Nephron progenitor cell (in vitro differentiated cells): ENCODE results near the gene YBX2.

Experiments used
- DNase-seq: peaks from one replicate; pipeline ENCODE4 v3.0.0; 2021
- H3K27ac Mint-ChIP-seq: 2 replicates; pipeline ENCODE4 v1.8.0; 2021; ENCODE audit warnings: mild to moderate bottlenecking, moderate library complexity, mixed read lengths
- H3K27me3 Mint-ChIP-seq: 2 replicates; pipeline ENCODE4 v1.8.0; 2021; ENCODE audit warnings: mild to moderate bottlenecking, low read depth, mixed read lengths; ENCODE audit not compliant: poor library complexity
- H3K36me3 Mint-ChIP-seq: 2 replicates; pipeline ENCODE4 v1.8.0; 2021; ENCODE audit warnings: low read depth, mixed read lengths
- H3K4me1 Mint-ChIP-seq: 2 replicates; pipeline ENCODE4 v1.8.0; 2021; ENCODE audit warnings: mixed read lengths
- H3K4me3 Mint-ChIP-seq: 2 replicates; pipeline ENCODE4 v1.8.0; 2021; ENCODE audit warnings: mild to moderate bottlenecking, moderate library complexity, mixed read lengths
- H3K9me3 Mint-ChIP-seq: 2 replicates; pipeline ENCODE4 v1.8.0; 2021; ENCODE audit warnings: mild to moderate bottlenecking, moderate library complexity, mixed read lengths
- CTCF ChIP-seq: fragments of 200-600 bp; sonication (generic); IDR thresholded peaks from 2 replicates; pipeline ENCODE4 v1.5.0; 2021; ENCODE audit warnings: antibody characterized with exemption

YBX2 gene

GRCh38 chr17:7263801-7264078 is 30.7 kb downstream of the YBX2 start:
- Mint-ChIP-seq H3K4me3 (peak overlapping the region; percentile 85), H3K9me3 (no peaks in the 10 kb centered on the region), H3K4me1 (peaks cover 31% of the 10 kb centered on the region), H3K36me3 (peaks cover 14% of the 10 kb centered on the region), H3K27ac (no peak overlapping the region), H3K27me3 (peaks cover 85% of the 10 kb centered on the region)
- DNase-seq: no peak
- no peak for TF ChIP-seq CTCF

- peak; percentile 61 for DNase-seq
- H3K27ac Mint-ChIP-seq: no peak overlapping the region
- no peak for TF ChIP-seq CTCF
- H3K9me3 Mint-ChIP-seq: no peaks in the 10 kb centered on the region
- H3K27me3 Mint-ChIP-seq: peaks cover 88% of the 10 kb centered on the region
- peaks cover 26% of the 10 kb centered on the region for H3K4me1 Mint-ChIP-seq
- H3K4me3 Mint-ChIP-seq: peak overlapping the region; percentile 85
- peaks cover 19% of the 10 kb centered on the region for H3K36me3 Mint-ChIP-seq
These were observed 31.3 kb downstream of the YBX2 start for GRCh38 chr17:7262935-7263800.

GRCh38 chr17:7262192-7262934 is 32.1 kb downstream of the YBX2 start, which contains the start of gene CLDN7:
CLDN7 (minus strand) TSS chr17:7262478; CDS start chr17:7262043, 435 bp downstream.
- peaks cover 26% of the 10 kb centered on the region for H3K4me1 Mint-ChIP-seq
- peaks cover 82% of the 10 kb centered on the region for H3K27me3 Mint-ChIP-seq
- peak; percentile 22 for DNase-seq
- peak within 1 kb of the TSS; percentile 85 for H3K4me3 Mint-ChIP-seq
- no peaks in the 10 kb centered on the region for H3K9me3 Mint-ChIP-seq
- H3K27ac Mint-ChIP-seq: no peak within 1 kb of the TSS
- peaks cover 23% of the 10 kb centered on the region for H3K36me3 Mint-ChIP-seq
- TF ChIP-seq CTCF: no peak

GRCh38 chr17:7261379-7262191 is 32.9 kb downstream of the YBX2 start:
- Mint-ChIP-seq H3K36me3 (peaks cover 30% of the 10 kb centered on the region), H3K4me1 (peaks cover 22% of the 10 kb centered on the region), H3K27me3 (peaks cover 74% of the 10 kb centered on the region), H3K27ac (no peak overlapping the region), H3K9me3 (no peaks in the 10 kb centered on the region), H3K4me3 (peak overlapping the region; percentile 70)
- DNase-seq: peak; percentile 25
- no peak for TF ChIP-seq CTCF

GRCh38 chr17:7260651-7261378 is 33.6 kb downstream of the YBX2 start:
- Mint-ChIP-seq H3K4me1 (peaks cover 22% of the 10 kb centered on the region), H3K36me3 (peaks cover 35% of the 10 kb centered on the region), H3K9me3 (no peaks in the 10 kb centered on the region), H3K27me3 (peaks cover 66% of the 10 kb centered on the region), H3K4me3 (peak overlapping the region; percentile 70), H3K27ac (no peak overlapping the region)
- DNase-seq: peak; percentile 56
- TF ChIP-seq CTCF: no peak
